ENCODE results near the gene SH3GL3.

Gene SH3GL3

GRCh38 chr15:83612226-83612625, 165.1 kb downstream of the SH3GL3 start:
- Histone ChIP-seq H3K36me3 (ENCODE audit: insufficient read depth, low read length) (no peaks in the 10 kb centered on the region), H4K20me1 (ENCODE audit: insufficient read depth, low read length) (no peaks in the 10 kb centered on the region), H3K27ac (ENCODE audit: low read depth, low read length, poor library complexity, severe bottlenecking) (no peak overlapping the region), H3K9me3 (ENCODE audit: low read length) (no peaks in the 10 kb centered on the region), H2AFZ (ENCODE audit: low read length) (no peak overlapping the region), H3K9ac (ENCODE audit: low read length) (no peak overlapping the region), H3K4me1 (ENCODE audit: insufficient read depth, low read length, severe bottlenecking) (no peaks in the 10 kb centered on the region), H3K79me2 (ENCODE audit: insufficient read depth, low read length) (no peaks in the 10 kb centered on the region), H3K9me2 (ENCODE audit: low read depth, low read length) (no peaks in the 10 kb centered on the region), H3F3A (ENCODE audit: insufficient read depth, low read length) (no peaks in the 10 kb centered on the region), H3K4me2 (ENCODE audit: low read length) (no peak overlapping the region), H3K27me3 (ENCODE audit: insufficient read depth, low read length) (no peaks in the 10 kb centered on the region), H3K4me3 (ENCODE audit: low read depth, low read length, poor library complexity, severe bottlenecking) (no peak overlapping the region)
- no peak for TF ChIP-seq EZH2 (IDR thresholded peaks at IDR 0.05; ENCODE audit: borderline replicate concordance, low read length)
- TF ChIP-seq, protein P1, sequence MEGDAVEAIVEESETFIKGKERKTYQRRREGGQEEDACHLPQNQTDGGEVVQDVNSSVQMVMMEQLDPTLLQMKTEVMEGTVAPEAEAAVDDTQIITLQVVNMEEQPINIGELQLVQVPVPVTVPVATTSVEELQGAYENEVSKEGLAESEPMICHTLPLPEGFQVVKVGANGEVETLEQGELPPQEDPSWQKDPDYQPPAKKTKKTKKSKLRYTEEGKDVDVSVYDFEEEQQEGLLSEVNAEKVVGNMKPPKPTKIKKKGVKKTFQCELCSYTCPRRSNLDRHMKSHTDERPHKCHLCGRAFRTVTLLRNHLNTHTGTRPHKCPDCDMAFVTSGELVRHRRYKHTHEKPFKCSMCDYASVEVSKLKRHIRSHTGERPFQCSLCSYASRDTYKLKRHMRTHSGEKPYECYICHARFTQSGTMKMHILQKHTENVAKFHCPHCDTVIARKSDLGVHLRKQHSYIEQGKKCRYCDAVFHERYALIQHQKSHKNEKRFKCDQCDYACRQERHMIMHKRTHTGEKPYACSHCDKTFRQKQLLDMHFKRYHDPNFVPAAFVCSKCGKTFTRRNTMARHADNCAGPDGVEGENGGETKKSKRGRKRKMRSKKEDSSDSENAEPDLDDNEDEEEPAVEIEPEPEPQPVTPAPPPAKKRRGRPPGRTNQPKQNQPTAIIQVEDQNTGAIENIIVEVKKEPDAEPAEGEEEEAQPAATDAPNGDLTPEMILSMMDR (IDR thresholded peaks at IDR 0.05; ENCODE audit: low read length): no peak

DNA sequence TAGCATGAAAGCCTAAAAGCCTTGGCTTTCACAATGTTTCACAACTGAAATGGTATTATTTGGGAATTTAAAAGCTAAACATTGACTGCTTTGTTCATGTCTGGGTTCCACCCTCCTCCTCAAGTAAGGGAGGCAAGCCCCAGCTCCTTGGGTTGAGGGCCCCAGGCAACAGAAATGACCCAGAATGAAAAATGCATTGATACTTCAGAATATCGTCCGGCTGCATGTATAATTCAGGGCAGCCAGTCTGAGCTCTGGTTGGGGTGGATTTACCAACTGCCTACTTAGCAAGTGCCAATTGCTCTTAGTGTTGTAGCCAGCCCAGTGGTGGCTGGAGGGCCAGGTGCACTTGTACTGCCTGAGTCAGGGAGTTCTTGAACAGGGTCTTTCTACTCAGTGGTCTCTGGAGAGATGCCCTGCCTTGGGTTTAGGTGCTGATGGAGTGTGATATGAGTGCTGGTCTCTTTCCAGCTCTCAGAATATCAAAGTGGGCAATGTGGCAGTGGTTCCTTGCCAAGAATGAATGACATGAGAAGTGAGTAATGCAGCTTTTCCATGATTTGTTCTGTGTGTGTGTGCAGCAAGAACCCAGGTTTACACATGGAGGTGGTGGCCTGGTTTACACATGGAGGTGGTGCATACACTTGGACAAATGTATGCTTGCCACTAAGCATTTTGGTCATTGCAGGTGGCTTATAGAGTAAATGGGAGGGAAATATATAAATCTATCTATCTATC, 165.9 kb downstream of the SH3GL3 start:
- H3K9me3 ChIP-seq (ENCODE audit: low read length): no peaks in the 10 kb centered on the region
- no peaks in the 10 kb centered on the region for H3K36me3 ChIP-seq (ENCODE audit: insufficient read depth, low read length)
- no peaks in the 10 kb centered on the region for H3K27me3 ChIP-seq (ENCODE audit: insufficient read depth, low read length)
- no peak overlapping the region for H3K27ac ChIP-seq (ENCODE audit: low read depth, low read length, poor library complexity, severe bottlenecking)
- H3F3A ChIP-seq (ENCODE audit: insufficient read depth, low read length): no peaks in the 10 kb centered on the region
- no peaks in the 10 kb centered on the region for H3K79me2 ChIP-seq (ENCODE audit: insufficient read depth, low read length)
- H3K9ac ChIP-seq (ENCODE audit: low read length): no peak overlapping the region
- no peaks in the 10 kb centered on the region for H3K4me1 ChIP-seq (ENCODE audit: insufficient read depth, low read length, severe bottlenecking)
- H4K20me1 ChIP-seq (ENCODE audit: insufficient read depth, low read length): no peaks in the 10 kb centered on the region
- H3K4me3 ChIP-seq (ENCODE audit: low read depth, low read length, poor library complexity, severe bottlenecking): no peak overlapping the region
- no peak overlapping the region for H2AFZ ChIP-seq (ENCODE audit: low read length)
- no peak overlapping the region for H3K4me2 ChIP-seq (ENCODE audit: low read length)
- no peaks in the 10 kb centered on the region for H3K9me2 ChIP-seq (ENCODE audit: low read depth, low read length)
- no peak for TF ChIP-seq EZH2 (IDR thresholded peaks at IDR 0.05; ENCODE audit: borderline replicate concordance, low read length)
- TF ChIP-seq, protein P1 (IDR thresholded peaks at IDR 0.05; ENCODE audit: low read length): no peak

DNA sequence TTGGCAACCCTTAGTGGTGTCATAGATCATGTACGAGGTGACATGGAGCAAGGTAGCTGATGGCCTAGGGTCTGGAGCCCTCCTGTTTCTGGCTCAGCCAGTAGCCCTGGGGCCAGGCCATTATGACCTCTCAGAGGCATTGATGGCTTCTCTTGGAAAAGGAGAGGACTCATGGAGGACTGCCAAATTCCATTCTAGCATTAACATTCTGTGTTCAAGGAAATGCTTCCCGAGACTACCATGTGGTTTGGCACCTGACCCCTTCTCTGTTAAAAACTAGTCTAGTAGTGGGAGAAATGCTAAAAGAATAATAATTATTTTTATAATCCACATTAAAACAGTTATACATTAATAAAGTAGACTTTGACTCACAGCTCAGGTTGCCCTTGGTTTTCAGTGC, 166.6 kb downstream of the SH3GL3 start:
- H3K9me2 ChIP-seq (ENCODE audit: low read depth, low read length): no peaks in the 10 kb centered on the region
- H3F3A ChIP-seq (ENCODE audit: insufficient read depth, low read length): no peaks in the 10 kb centered on the region
- no peaks in the 10 kb centered on the region for H4K20me1 ChIP-seq (ENCODE audit: insufficient read depth, low read length)
- H3K36me3 ChIP-seq (ENCODE audit: insufficient read depth, low read length): no peaks in the 10 kb centered on the region
- no peak overlapping the region for H3K9ac ChIP-seq (ENCODE audit: low read length)
- H2AFZ ChIP-seq (ENCODE audit: low read length): no peak overlapping the region
- H3K9me3 ChIP-seq (ENCODE audit: low read length): no peaks in the 10 kb centered on the region
- no peak overlapping the region for H3K4me3 ChIP-seq (ENCODE audit: low read depth, low read length, poor library complexity, severe bottlenecking)
- H3K27ac ChIP-seq (ENCODE audit: low read depth, low read length, poor library complexity, severe bottlenecking): no peak overlapping the region
- no peaks in the 10 kb centered on the region for H3K27me3 ChIP-seq (ENCODE audit: insufficient read depth, low read length)
- H3K4me2 ChIP-seq (ENCODE audit: low read length): no peak overlapping the region
- no peaks in the 10 kb centered on the region for H3K79me2 ChIP-seq (ENCODE audit: insufficient read depth, low read length)
- H3K4me1 ChIP-seq (ENCODE audit: insufficient read depth, low read length, severe bottlenecking): no peaks in the 10 kb centered on the region
- TF ChIP-seq, protein P1 (IDR thresholded peaks at IDR 0.05; ENCODE audit: low read length): no peak
- no peak for TF ChIP-seq EZH2 (IDR thresholded peaks at IDR 0.05; ENCODE audit: borderline replicate concordance, low read length)
